Esophagus squamous epithelium (tissue), 4 donors: ENCODE results near the gene ADGRV1.

Experiments used
- CTCF ChIP-seq, 6 experiments: fragments of 450-650 bp in 4 of 6; fragments of 200-600 bp in 2 of 6; sonication (generic) in 2 of 6; IDR thresholded peaks; one replicate each; pipeline ENCODE4 v1.5.1; 2016 to 2019; ENCODE audit warnings: antibody characterized with exemption in 6 of 6, mild to moderate bottlenecking in 4 of 6, moderate library complexity in 4 of 6
- POLR2A ChIP-seq, 4 donors: fragments of 450-650 bp; IDR thresholded peaks; one replicate each; pipeline ENCODE4 v1.6.1; 2017; ENCODE audit warnings: antibody characterized with exemption in 4 of 4, mild to moderate bottlenecking in 4 of 4, moderate library complexity in 3 of 4

- TF ChIP-seq CTCF (IDR thresholded peaks at IDR 0.05) (no peak), POLR2A (IDR thresholded peaks at IDR 0.05) (no peak)
Observed at GRCh38 chr5:91049800-91050199, 491.2 kb downstream of the ADGRV1 start.
